HG02840 (cell line): ENCODE results near the gene DPEP2.
"Not testable (repeated sequence)": the region's sequence is repeated elsewhere in the genome, so short reads cannot be mapped to it uniquely, and the experiment has no call there.

ENCODE experiments used
- ATAC-seq: cut with Tn5 transposase; IDR thresholded peaks from one replicate; pipeline ENCODE4 v1.9.1; 2021; ENCODE audit warnings: mild to moderate bottlenecking, moderate library complexity, moderate number of reproducible peaks; ENCODE audit not compliant: unreplicated experiment, low FRiP score

Gene DPEP2

GRCh38 chr16:67998779-67999688 lies at the start of gene DPEP2:
Gene DPEP2, minus strand, starts transcription at chr16:67999484. Its CDS starts 6,272 bp downstream, at chr16:67993212.
- not testable (repeated sequence) for ATAC-seq

- ATAC-seq = no peak
Measured at GRCh38 chr16:68047987-68048386, 48.7 kb upstream of the DPEP2 start.

GRCh38 chr16:68046106-68046505 lies 46.8 kb upstream of the DPEP2 start:
- ATAC-seq = no peak

- no peak for ATAC-seq
Measured at GRCh38 chr16:68041783-68042182, 42.5 kb upstream of the DPEP2 start.

GRCh38 chr16:68040506-68041288 lies 41.4 kb upstream of the DPEP2 start:
- no peak for ATAC-seq

GRCh38 chr16:68037841-68038597 lies 38.7 kb upstream of the DPEP2 start:
- no peak for ATAC-seq

- ATAC-seq = no peak
Measured at GRCh38 chr16:68035227-68035626, 35.9 kb upstream of the DPEP2 start.

GRCh38 chr16:68033101-68033500 lies 33.8 kb upstream of the DPEP2 start:
- no peak for ATAC-seq

- no peak for ATAC-seq
Measured at GRCh38 chr16:68031951-68032350, 32.7 kb upstream of the DPEP2 start.

GRCh38 chr16:68030108-68030507 lies 30.8 kb upstream of the DPEP2 start:
- not testable (repeated sequence) for ATAC-seq

- no peak for ATAC-seq
Measured at GRCh38 chr16:68028996-68029395, 29.7 kb upstream of the DPEP2 start.

- ATAC-seq = peak; percentile 82
Measured at GRCh38 chr16:68022728-68023537, 23.6 kb upstream of the DPEP2 start, which contains the start of the genes DDX28 and DUS2. Gene DDX28, minus strand, starts transcription at chr16:68023232. Its CDS starts 30 bp downstream, at chr16:68023202. Gene DUS2, plus strand, starts transcription at chr16:68023284. Its CDS starts 14,740 bp downstream, at chr16:68038024.

GRCh38 chr16:68022278-68022727 lies 23.0 kb upstream of the DPEP2 start:
- no peak for ATAC-seq

GRCh38 chr16:68021490-68021889 lies 22.2 kb upstream of the DPEP2 start:
- ATAC-seq = no peak

GRCh38 chr16:68019167-68019680 lies 19.9 kb upstream of the DPEP2 start:
- no peak for ATAC-seq

GRCh38 chr16:68015681-68016080 lies 16.4 kb upstream of the DPEP2 start, which contains the start of gene DPEP2NB:
Gene DPEP2NB, minus strand, starts transcription at chr16:68015911. Its CDS starts 141 bp downstream, at chr16:68015770.
- ATAC-seq = no peak

GRCh38 chr16:68013440-68013839 lies 14.2 kb upstream of the DPEP2 start:
- ATAC-seq = no peak

- not testable (repeated sequence) for ATAC-seq
Measured at GRCh38 chr16:68009872-68010271, 10.6 kb upstream of the DPEP2 start.

GRCh38 chr16:68009157-68009735 lies 10.0 kb upstream of the DPEP2 start:
- ATAC-seq = no peak
